GM21717 (cell line): ENCODE data around the gene BCCIP.
A peak's percentile ranks its signal among the peaks of the same experiment; 100 is the strongest.

Experiments
- ATAC-seq: cut with Tn5 transposase; IDR thresholded peaks from one replicate; pipeline ENCODE4 v1.9.1; 2021; ENCODE audit warnings: mild to moderate bottlenecking, moderate library complexity; ENCODE audit not compliant: unreplicated experiment

Gene BCCIP

DNA sequence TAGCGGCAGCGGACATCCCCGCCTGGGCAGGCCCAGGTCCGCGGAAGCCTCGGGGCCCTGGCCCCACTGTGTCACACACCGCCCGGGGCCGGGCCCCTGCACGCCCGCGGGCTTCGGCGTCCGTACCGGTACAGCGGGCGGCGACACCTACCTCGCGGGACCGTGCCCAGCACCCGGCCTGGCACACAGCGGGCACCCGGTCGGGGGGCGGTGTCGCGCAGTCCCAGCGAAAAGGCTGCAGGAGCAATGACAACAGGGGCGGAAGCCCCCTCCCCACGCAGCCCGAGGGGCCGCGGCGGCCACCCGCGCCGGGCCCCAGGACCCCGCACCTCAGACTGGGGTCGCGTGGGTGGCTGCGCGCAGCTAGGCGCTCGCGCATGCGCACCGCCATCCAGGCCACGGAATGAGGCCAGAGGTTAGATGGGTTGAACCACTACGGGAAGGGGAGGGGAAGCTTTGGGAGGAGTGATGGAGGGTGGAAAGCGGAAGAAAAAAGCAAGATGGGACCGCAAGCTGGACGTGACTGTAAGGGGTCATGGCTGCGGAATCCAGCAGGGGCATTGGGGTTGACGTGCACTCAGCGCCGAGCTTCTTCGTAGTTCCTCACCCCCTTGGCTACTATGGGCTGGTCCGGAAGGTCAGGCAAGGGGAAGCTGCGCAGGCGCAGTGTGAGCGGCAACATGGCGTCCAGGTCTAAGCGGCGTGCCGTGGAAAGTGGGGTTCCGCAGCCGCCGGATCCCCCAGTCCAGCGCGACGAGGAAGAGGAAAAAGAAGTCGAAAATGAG, at the start of gene BCCIP, which contains the start of gene UROS:
TSS of gene BCCIP (plus strand) at position 669 of the 785 bp plus-strand sequence. CDS start at position 681, 12 bp downstream.
TSS of gene UROS (minus strand) at position 381 of the 785 bp plus-strand sequence. CDS start 6,759 bp downstream, outside the sequence.
- peak; percentile 72 for ATAC-seq

DNA sequence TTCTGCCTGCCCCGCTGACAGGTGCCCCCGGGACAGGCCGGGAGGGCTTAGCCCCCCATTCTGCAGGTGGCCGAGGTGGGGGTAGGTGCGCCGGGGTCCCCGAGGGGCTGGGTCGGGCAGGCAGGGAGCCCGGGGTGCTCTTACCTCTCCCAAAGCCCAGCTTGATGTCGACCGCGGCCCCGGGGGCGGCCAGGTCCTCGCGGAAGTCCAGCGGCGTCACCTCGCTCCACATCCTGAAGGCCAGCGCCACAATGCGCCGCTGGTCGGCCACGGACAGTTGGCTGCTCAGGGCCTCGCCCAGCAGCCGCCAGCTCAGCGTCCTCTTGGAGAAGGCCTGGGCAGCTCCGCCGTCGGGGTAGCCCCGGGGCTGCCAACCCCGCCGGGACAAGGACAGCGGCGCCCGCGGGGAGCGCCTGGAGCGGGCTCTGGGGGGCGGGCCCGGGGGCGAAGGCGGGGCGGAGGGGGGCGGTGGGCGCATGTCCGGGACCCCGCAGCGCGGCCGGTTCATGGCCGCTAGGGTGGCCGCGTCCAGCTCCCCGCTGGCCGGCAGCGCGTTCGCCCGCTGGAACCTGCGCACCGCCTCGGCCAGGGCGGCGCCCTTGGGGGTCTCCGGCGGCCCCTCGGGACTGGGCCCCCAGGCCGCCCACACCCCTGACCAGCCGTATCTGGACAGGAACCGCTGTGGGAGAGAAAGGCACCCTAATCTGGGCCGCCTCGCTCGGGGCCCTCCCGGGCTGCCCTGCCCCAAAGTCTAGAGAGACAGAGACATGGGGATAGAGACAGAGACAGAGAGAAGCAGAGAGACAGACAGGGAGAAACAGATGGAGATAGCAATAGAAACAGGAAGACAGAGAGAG, 49.4 kb upstream of the BCCIP start:
- ATAC-seq, result no peak

DNA sequence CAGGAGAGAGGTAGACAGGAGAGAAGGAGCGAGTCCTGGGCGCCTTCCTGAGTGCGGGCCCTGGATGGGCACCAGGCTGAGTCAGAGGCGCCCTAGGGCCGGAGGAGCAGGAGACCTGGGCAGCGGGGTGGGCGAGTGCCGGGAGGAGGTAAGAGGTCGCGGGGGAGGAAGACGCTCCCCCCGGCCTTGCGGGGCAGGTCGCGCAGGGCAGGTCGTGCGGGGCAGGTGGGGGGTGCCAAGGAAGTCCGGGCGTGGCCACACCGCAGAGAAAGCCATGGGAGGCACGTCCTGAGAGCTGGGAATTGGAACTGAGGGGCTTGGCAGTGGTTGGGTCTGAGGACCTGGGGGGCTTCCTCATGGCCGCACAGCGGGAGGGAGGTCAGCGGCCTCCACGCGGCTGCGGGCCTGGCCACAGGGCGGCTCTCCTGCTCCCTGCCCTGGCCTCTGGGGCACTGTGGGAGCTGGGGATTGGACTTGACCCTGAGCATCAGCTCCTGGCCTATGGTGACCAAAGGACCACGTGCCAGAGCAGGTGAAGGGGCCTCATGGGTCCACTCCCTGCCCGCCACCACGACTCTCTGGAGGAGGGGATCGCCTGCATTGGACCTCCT, 48.7 kb upstream of the BCCIP start:
- ATAC-seq, result no peak

DNA sequence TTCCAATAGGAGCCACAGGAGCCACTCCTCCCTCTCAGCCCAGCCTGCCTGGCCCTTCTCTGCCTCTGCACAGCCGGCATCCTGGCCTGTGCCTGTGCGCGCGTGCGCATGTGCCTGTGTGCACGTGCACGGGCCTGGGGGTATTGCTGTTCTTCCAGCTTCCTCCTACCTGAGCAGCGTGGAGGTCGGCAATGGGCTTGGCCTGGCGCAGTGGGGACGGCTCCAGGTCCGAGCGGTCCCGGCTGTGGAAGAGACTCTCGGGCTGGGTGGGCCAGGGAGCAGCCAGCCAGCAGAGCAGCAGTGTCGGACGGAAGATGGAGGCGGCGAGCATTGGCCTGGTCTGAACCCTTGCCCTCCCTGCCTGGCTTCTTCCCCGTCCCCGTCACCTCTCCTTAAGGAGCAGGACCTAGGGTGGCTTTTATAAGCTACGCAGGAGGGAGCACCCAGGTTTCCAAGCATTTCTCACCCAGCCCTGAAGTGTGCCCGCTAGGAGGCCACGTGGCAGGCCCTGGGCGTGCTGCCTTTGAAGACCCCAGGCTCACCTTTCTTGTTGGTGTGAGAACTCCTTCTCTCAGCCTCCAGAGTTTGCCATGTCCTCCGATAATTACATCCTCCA, 47.7 kb upstream of the BCCIP start, which contains the start of gene MMP21:
TSS of gene MMP21 (minus strand) at position 331 of the 616 bp plus-strand sequence. CDS start at position 331, 0 bp downstream.
- ATAC-seq, result no peak

DNA sequence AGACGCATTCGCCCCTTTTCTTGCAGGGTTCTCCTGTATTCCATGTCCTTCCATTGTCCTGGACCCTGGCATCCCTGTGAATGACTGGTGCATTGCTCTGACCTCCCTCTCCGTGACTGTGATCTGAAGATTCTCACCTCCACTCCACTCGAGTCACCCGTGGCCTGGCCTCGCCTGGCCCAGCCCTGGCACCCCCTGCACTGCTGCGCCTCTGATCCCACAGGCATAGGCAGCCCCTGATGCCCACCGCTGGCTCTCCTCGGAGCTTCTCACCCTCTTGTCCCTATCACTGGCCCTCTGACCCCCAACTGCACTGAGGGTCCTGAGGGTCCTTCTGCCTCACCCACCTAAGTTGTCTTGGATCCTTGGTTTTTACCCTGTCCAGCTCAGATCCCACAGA, 45.5 kb upstream of the BCCIP start:
- ATAC-seq, result no peak

DNA sequence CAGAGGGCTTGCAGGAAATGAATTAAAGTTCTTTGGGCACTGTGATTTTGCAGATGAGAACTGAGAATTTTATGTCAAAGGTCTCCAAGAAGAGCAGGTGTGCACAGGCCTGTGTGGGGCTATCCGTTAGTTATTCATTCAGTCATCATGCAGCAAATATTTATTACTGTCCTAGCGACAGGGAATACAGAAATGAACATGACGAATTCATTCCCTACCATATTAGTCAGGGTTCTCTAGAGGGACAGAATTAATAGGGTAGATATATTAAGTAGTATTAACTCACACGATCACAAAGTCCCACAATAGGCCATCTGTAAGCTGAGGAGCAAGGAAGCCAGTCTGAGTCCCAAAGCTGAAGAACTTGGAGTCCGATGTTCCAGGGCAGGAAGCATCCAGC, 44.8 kb upstream of the BCCIP start:
- no peak for ATAC-seq

DNA sequence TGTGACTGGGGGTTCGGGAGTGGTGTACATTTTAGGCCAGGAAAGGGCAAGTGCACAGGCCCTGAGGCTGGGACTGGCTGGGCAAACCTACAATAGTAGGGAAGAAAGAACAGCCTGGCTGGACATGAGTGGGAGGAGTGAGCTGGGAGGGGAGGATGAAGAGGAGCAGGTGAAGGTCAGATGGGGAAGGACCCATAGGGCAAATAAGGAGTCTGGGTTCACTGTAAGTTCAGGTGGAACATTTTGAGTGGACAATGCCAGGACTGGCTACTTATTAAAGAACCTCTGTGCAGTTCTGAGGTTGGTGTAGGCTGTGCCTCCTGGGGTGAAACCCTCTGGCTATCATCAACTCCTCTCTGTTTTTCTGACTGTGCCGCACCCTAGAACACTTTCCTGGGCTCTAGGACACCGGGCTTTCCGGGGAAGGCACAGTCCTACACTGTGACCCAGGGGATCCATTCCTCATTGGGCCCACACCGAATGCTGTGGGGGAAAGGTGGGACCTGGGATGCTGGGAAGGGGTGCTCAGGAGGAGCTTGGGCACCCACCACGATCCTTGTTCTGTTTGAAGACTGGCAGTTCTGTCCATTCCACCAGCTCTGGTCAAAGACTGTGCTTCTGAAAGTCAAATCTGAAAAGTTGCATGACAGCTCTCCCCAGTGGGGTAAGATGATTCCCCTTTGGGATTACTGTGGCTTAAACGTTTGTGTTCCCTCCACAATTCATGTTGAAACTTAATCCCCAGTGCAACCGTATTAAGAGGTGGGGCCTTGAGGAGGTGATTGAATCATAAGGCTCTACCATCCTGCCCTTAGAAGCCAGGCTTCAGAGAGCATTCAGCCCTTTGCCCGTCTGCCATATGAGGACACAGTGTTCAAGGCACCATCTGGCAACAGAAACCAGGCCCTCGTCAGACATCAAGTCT, 43.7 kb upstream of the BCCIP start:
- ATAC-seq, result no peak

DNA sequence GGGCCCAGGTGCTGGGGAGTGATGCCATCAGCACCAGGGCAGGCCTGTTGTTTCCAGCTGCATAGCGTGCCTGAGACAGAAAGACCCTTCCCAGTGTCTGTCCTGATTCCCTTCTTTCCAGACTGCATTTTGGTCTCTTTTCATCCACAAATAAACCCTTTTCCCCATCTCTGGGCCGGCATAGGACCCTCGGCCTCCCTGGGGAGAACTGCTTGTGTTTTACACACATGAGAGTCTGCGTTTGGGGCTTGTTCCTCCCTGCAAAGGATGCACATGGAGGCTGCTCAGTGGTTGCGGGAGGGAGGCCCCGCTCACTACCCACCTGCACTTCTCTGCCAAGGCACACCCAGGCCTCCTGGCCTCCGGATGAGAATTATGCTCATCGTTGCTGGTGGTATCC, 42.0 kb upstream of the BCCIP start:
- ATAC-seq, result no peak

DNA sequence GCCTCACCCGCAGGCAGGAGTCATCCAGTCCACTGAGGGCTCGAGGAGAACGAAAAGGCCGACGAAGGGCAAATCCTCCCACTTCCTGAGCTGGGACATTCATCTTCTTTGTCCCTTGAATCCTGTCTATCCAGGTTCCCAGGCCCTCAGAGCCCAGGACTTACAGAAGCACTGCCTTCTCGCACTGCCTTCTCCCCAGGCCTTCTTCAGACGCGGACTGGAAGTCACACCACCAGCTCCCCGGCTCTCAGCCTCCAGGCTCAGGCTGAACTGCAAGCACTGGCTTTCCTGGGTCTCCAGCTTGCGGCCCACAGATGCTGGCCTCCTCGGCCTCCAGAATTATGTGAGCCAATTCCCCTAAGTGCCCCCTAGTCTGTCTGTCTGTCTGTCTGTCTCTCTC, 41.3 kb upstream of the BCCIP start:
- no peak for ATAC-seq

DNA sequence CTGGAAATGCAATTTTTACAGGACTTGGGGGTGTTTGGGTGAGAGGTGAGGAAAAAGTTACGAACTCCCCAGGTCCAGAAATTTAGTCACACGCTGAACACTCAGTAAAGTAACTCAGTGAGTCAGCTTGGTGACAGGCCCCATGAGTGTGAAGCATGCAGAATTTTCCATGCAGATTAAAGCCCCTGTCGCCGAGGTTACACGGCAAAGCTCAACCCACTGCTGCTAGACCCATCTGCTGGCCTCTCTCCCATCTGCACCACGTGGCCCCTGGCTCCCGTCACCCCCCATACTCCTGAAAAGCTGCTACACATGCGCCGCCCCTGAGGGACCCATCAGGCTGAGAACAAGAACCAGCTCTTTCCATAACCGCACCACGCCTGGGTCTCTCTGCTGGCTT, 40.7 kb upstream of the BCCIP start:
- no peak for ATAC-seq

DNA sequence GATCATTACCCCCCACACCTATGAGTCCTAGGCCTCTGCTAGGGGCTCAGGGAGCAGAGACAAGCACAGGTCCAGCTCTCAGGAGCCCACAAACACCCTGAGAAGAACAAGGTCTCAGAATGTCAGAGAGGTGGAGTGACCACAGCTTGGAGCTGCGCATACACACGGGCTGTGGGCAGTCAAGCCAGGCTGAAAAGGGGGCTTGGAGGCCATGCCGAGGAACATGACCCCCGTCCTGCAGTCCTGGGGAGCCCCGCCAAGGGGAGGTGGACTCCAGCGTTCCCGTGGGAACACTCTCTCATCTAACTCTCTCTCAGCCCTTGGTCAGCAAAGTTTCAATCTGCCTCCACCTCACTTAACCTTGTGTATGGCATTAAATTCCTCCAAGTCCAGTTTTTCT, 39.9 kb upstream of the BCCIP start:
- ATAC-seq, result no peak

DNA sequence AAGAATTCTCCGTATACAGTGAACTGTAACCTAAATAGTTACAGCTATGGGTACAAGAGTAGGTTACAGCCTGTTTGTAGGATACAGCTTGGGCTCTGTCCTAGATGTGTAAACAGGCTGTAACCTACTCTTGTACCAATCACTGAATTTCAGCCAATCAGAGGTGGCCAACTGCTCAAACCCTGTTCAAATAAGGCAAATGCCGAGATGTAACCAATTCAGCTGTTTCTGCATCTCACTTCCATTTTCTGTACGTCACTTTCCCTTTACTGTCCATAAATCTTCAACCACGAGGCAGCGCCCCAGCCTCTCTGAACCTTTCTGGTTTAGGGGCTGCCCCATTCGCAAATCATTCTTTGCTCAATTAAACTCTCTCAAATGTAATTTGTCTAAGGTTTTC, 39.4 kb upstream of the BCCIP start:
- peak; percentile 86 for ATAC-seq

DNA sequence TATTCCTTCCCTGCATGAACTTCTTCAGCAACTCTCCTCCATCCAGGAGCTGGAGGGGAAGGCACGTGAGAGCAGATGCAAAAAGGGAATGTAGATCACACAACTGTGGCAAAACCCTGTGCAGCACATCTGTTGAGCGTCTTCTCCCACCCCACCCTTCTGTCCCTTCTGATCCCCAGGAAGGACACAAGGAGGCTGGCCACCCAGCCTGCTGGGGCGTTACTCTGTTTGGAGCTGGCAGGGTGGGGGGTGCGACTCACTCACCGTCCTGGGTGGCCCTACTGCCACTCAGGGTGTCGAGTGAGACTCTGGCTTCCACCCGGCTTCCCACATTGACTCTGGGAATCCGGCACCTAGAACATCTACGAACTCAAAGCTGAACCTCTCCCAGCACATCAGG, 37.6 kb upstream of the BCCIP start:
- no peak for ATAC-seq

DNA sequence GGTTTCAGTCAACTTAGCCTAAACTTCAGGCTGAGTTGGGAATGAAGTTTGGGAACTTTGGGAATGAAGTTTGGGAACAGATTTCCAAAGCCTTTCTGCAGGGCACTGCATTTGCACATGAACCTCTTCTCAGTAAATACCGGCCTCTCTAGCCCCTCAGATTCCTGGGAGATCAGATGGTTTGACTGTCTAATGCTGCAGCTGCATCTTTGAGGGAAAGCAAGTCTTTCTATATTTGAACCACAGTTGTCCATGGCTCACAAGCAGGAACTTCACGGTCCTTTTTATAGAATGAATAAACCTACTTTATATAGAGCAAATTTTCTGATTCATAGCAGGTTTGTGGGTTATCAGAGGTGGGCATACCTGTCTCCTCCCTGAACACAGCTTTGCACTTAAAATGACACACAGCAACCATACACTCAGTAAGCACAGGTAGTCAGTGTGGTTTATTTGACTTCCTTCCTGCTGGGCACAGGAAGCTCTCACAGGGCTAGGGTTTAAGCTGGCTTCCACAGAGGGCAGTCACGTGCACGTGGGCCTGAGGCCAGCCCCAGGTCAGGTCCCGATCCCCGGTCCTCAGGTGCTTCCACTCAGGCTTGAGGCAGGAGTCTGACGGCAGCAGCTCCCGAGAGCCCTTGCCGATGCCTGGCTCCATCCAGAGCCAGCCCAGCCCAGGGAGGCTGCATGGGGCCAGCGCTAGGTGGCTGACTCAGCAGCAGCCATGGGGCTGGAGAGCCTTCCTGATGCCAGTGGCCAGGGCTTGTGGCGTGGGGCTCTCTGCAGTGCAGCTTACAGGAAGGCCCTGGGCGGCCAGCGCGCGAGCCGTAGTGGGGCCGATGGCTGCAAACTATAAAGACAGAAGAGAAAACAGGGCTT, 35.0 kb upstream of the BCCIP start:
- ATAC-seq, result no peak

DNA sequence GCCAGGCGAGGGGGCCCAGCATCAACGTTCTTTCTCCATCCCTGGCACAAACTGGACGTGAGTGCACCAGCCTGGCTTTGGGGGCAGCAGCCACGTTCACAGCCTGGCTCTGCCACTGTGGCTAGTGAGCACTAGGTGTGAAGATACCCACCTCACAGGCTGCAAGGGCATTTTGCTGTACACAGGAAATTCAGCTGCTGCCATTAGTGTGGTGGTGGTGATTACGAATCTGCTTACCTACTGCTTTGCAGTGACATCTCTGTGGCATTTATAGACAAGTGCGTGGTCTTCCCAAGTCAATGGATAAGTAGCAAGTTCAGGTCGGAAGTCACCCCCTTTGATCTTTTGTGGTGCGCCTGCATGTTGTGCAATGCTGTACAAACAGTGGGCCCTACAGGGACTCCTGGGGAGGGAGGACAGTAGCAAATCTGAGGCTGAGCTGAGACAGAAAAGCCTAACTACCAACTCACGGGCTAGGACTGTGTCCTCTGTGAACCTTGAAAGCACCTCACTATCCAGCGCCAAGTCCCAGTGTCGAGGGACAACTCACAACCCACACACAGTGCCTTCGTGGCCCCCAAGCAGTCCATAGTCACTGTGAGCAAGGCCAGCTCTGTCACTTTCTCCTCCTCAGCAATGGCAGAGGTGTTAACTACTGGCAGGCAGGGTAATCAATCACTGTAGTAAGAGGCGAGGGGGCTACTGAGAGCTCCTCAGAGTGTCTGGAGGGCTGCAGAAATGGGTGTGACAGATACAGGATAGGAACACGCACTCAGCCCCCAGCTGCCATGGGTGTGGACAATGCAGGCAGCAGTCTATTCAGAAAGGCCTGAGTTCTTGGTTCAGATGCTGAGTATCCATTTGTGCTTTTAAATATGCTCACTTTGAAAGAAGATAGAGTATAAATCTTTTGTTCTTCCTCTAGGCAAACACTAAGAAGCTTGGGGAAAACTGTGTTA, 30.7 kb upstream of the BCCIP start:
- no peak for ATAC-seq

DNA sequence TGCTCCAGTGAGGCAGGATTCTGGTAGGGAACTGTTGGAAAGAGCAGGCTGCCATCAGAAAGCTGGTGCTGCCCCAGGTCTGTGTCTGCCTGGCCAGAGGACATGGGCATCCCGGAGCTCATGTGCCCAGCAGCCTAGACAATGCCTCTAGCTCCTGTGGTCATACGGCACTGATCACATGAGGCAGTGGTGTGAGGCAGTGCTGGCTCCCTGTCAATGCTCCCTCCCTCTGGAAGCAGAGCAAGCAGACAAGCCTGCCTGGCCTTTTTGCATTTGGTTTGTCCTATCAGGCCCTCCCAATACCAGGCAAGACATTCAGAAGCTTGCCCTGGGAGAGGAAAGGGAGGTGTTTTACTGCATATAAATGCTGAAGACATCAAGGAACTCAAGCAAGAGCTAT, 28.2 kb upstream of the BCCIP start:
- ATAC-seq, result no peak

DNA sequence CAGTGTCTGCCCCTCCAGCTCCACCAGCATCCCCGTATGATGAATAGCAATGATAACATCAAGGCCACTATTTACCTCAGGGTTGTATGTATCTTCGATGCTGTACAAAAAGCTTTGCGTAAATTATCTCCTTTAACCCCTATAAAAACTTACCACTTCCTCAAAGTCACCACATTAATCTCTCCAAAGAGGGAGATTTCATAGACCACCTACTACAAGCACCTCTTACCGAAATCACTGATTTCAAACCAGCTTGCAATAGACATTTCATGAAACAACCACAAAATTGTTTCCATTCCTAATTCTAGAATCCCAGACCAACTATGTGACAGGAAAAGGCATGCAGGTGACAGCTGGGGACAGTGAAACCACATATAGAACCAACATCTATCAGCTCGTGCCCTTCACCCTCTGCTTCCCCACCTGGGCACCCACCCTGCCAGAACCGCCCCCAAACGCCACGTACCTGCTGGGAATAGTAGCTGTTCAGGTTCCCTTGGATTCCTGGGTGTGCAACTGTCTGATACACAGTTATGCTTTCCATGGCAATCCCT, 27.6 kb upstream of the BCCIP start:
- no peak for ATAC-seq

DNA sequence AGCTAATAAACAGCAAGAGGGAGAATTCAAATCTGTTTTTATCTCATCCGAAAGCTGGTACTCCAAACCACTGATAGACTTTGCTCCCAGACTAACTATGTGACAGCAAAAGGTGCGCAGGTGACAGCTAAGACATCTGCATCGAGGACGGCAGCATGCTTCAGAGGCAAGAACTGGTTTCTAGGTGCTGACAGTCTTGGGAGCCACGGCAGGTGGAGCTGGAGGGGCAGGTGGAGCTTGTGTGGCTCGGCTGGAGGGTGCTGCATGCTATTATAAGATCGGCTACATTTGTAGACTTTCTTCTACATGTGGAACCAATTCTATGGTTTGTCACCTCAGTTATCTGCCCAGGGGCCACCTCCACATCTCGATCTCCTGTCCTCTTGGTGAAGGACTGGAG, 25.9 kb upstream of the BCCIP start:
- ATAC-seq, result no peak
